Dedifferentiated amniotic fluid mesenchymal stem cell (primary cell): Measurements from ENCODE around the gene OGA.

Experiments used
- DNase-seq: peaks from one replicate; pipeline ENCODE4 v3.0.0-alpha.2; 2016; ENCODE audit errors: extremely low spot score

The OGA gene

GRCh38 chr10:101759309-101760247 is 58.7 kb downstream of the OGA start:
- no peak for DNase-seq

- DNase-seq: no peak
Measured at GRCh38 chr10:101758858-101759257, 59.4 kb downstream of the OGA start.

GRCh38 chr10:101752241-101752640 is 66.0 kb downstream of the OGA start:
- DNase-seq: no peak

GRCh38 chr10:101749047-101750016 is 68.9 kb downstream of the OGA start:
- DNase-seq: no peak

GRCh38 chr10:101748496-101748895 is 69.7 kb downstream of the OGA start:
- DNase-seq: no peak

GRCh38 chr10:101745074-101745696 is 73.1 kb downstream of the OGA start:
- DNase-seq: no peak

- no peak for DNase-seq
Measured at GRCh38 chr10:101744267-101744666, 74.0 kb downstream of the OGA start.

GRCh38 chr10:101741938-101742337 is 76.3 kb downstream of the OGA start:
- DNase-seq: no peak

- no peak for DNase-seq
Measured at GRCh38 chr10:101736666-101737065, 81.6 kb downstream of the OGA start.
